C4-2B (cell line): ENCODE data around the gene CCDC33.

Experiments
- H3K27ac ChIP-seq: fragments of 450-650 bp; 2 replicates; pipeline ENCODE4 v1.5.1; 2017
- CTCF ChIP-seq: fragments of 450-650 bp; conservative IDR thresholded peaks from 2 replicates; pipeline ENCODE4 v1.5.1; 2017; ENCODE audit warnings: mild to moderate bottlenecking
- ZFX ChIP-seq: fragments of 450-650 bp; IDR thresholded peaks from 2 replicates; pipeline ENCODE4 v1.6.1; 2017

The CCDC33 gene

GRCh38 chr15:74362482-74362881, 126.4 kb downstream of the CCDC33 start:
- no peak overlapping the region for H3K27ac ChIP-seq
- TF ChIP-seq CTCF, result no peak
- TF ChIP-seq ZFX, result no peak

- H3K27ac ChIP-seq, result no peak overlapping the region
These were observed 128.9 kb downstream of the CCDC33 start for GRCh38 chr15:74364936-74365597.

DNA sequence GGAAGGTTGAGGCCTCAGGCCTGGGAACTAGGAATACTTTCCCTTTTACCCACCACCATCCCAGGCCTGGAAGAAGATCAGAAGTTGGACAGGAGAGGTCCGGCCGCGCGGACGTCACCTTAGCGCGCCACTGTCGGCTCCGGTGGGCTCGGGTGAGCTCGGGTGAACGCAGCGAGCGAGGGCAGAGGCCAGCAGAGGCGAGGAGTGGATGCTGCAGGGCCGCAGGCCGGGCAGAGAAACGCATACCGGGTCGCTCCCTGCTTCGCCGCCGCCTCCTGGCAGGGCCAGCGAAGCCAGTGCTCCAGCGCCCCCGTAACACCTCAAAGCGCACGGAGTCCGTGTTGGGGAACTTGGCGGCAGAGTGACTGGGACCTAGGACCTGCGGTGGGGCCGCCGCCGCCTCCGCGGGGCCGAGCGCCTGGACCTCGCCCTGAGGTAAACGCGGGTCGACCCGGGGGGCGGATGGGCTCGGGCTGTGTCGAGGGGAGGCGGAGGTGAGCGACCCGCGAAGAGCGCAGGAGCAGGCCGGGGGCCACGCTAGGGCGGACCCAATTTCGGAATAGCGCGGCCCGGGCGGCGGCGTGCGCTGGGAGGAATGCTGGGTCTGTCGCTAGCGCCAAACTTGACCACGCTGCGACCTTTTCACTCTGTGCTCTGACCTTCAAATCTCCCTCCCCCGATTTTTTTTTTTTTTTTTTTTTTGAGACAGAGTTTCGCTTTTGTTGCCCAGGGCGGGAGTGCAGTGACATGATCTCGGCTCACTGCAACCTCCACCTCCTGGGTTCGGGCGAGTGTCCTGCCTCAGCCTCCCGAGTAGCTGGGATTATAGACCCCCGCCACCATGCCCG, 129.7 kb downstream of the CCDC33 start:
- TF ChIP-seq ZFX, result no peak
- no peak overlapping the region for H3K27ac ChIP-seq

More at GRCh38 chr15:74364936-74365597, 128.9 kb downstream of the CCDC33 start:
- no peak for TF ChIP-seq CTCF
- TF ChIP-seq ZFX, result no peak

DNA sequence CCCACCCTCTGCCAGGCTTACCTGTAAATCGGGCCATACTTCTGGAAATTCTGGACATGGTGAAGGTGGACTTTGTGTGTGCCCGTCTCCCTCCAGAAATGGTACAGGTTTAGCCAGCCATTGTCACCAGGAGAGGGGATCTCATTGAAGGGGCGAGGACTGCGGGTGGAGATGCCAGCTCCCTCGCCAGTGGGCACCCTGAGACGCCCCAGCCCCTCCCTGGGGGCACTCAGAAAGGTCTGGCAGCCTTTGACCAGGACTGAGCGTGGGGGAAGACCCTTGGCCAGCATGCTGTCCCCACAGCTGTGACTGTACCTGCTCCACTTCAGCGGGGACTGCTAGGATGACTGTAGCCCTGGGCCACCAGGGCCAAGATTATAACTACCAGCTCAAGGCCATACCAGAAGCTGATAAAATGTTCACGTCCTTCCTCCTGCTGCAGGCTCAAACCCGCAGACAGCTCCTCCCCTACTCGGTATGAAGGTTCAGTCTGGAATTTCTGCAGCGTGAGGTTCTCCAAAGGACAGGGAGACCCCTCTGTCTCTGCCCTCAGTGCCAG, 131.2 kb downstream of the CCDC33 start, which contains the start of gene CYP11A1:
CYP11A1 (minus strand) TSS at position 351 of the 559 bp plus-strand sequence; CDS start at position 290, 61 bp downstream.
- no peak within 1 kb of the TSS for H3K27ac ChIP-seq
- no peak for TF ChIP-seq CTCF
- TF ChIP-seq ZFX, result no peak

- no peak overlapping the region for H3K27ac ChIP-seq
- TF ChIP-seq CTCF, result no peak
- no peak for TF ChIP-seq ZFX
These were observed 132.0 kb downstream of the CCDC33 start for GRCh38 chr15:74368121-74368520.

- no peak for TF ChIP-seq ZFX
- no peak for TF ChIP-seq CTCF
- no peak overlapping the region for H3K27ac ChIP-seq
These were observed 133.1 kb downstream of the CCDC33 start for GRCh38 chr15:74369084-74369745.

DNA sequence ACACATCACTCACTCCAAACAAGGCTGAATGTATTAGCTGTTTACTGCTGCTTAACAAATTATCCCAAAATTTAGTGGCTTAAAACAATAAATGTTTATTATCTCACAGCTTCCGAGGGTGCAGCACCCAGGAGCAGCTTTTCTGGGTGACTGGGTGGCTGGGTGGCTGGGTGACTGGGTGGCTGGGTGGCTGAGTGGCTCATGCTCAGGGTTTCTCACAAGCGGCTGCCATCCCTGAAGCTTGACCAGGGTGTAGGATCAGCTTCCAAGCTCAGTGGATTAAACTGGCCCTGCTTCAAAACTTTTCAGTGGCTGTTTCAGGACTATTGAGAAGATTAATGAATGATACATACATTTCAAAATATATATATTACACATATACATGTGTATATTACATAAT, 133.6 kb downstream of the CCDC33 start:
- no peak for TF ChIP-seq ZFX
- no peak for TF ChIP-seq CTCF
- H3K27ac ChIP-seq, result no peak overlapping the region
